OCI-LY3 (cell line): ENCODE measurements around the gene DNM3.

Source experiments
- H2AFZ ChIP-seq: fragments of 200-600, 300-600 bp; shearing (Covaris generic); 2 replicates; pipeline ENCODE4 v1.6.0; 2014; ENCODE audit warnings: antibody characterized with exemption, low read depth, low read length
- H3K27ac ChIP-seq: fragments of 200-600, 300-600 bp; sonication (generic); 2 replicates; pipeline ENCODE4 v1.5.1; 2014; ENCODE audit warnings: mild to moderate bottlenecking, low read length, moderate library complexity, mixed read lengths
- H3K27me3 ChIP-seq: fragments of 200-600, 300-600 bp; sonication (generic); 2 replicates; pipeline ENCODE4 v1.6.1; 2014; ENCODE audit warnings: low read depth, low read length, mixed read lengths
- H3K36me3 ChIP-seq: fragments of 200-600, 300-600 bp; sonication (generic); replicated peaks from 2 replicates; pipeline ENCODE3; 2014; ENCODE audit warnings: low read depth, low read length, mixed read lengths
- H3K4me1 ChIP-seq: fragments of 300-600, 200-600 bp; sonication (generic); 2 replicates; pipeline ENCODE4 v1.6.1; 2014; ENCODE audit warnings: low read length, mixed read lengths
- H3K4me2 ChIP-seq: fragments of 200-600, 300-600 bp; sonication (generic); 2 replicates; pipeline ENCODE4 v1.6.1; 2014; ENCODE audit warnings: low read length, mixed read lengths
- H3K4me3 ChIP-seq: fragments of 300-600, 200-600 bp; sonication (generic); 2 replicates; pipeline ENCODE4 v1.5.1; 2014; ENCODE audit warnings: antibody characterized with exemption, mild to moderate bottlenecking, low read length, moderate library complexity
- H3K79me2 ChIP-seq: fragments of 300-600, 200-600 bp; shearing (Covaris generic); 2 replicates; pipeline ENCODE4 v1.6.1; 2014; ENCODE audit warnings: mild to moderate bottlenecking, low read length, mixed read lengths
- H3K9ac ChIP-seq: fragments of 300-600, 200-600 bp; shearing (Covaris generic); 2 replicates; pipeline ENCODE4 v1.6.0; 2014; ENCODE audit warnings: mild to moderate bottlenecking, low read length, moderate library complexity
- H3K9me3 ChIP-seq: fragments of 200-600, 300-600 bp; shearing (Covaris generic); 2 replicates; pipeline ENCODE4 v1.6.1; 2014; ENCODE audit warnings: low read length, mixed read lengths; ENCODE audit not compliant: insufficient read depth
- H4K20me1 ChIP-seq: fragments of 200-600, 300-600 bp; sonication (generic); 2 replicates; pipeline ENCODE4 v1.6.1; 2016; ENCODE audit warnings: low read length, mixed read lengths; ENCODE audit not compliant: insufficient read depth
- EZH2phosphoT487 ChIP-seq: fragments of 200-600 bp; shearing (Covaris generic); IDR thresholded peaks from 2 replicates; pipeline ENCODE4 v1.6.1; 2018; ENCODE audit warnings: antibody characterized with exemption, mixed run types, low read depth
- TF ChIP-seq, protein P1 (sequence below): fragments of 200-600, 300-600 bp; sonication (generic); IDR thresholded peaks from 2 replicates; pipeline ENCODE4 v1.5.1; 2014; ENCODE audit warnings: antibody characterized with exemption, low read length, low read depth

The DNM3 gene

DNA sequence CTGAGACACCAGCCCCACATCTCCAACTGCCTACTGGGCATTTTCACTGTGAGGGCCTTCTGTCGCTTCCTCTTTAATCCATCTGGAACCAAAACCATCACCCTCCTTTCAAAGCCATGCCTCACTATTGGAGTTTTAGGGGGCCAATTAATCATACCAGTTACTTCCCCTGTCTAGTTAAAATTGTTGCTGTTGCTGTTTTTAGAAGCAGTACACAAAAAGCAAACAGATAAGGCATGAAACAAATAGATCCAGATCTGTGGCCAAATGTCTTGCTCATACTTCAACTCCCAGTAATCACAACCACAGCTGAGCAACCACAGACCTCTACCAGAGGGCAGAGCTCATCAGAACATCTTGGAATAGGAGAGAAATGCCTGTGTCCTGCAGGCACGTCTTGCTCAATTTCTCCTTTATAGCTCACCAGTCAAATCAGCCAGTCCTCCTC is 445.4 kb downstream of the DNM3 start:
- H3K4me1 ChIP-seq = no peaks in the 10 kb centered on the region

GRCh38 chr1:172287208-172287607 is 445.9 kb downstream of the DNM3 start:
- no peak overlapping the region for H2AFZ ChIP-seq
- no peak for TF ChIP-seq EZH2phosphoT487
- TF ChIP-seq, protein P1, sequence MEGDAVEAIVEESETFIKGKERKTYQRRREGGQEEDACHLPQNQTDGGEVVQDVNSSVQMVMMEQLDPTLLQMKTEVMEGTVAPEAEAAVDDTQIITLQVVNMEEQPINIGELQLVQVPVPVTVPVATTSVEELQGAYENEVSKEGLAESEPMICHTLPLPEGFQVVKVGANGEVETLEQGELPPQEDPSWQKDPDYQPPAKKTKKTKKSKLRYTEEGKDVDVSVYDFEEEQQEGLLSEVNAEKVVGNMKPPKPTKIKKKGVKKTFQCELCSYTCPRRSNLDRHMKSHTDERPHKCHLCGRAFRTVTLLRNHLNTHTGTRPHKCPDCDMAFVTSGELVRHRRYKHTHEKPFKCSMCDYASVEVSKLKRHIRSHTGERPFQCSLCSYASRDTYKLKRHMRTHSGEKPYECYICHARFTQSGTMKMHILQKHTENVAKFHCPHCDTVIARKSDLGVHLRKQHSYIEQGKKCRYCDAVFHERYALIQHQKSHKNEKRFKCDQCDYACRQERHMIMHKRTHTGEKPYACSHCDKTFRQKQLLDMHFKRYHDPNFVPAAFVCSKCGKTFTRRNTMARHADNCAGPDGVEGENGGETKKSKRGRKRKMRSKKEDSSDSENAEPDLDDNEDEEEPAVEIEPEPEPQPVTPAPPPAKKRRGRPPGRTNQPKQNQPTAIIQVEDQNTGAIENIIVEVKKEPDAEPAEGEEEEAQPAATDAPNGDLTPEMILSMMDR = no peak
- no peak overlapping the region for H3K4me2 ChIP-seq
- no peak overlapping the region for H3K9ac ChIP-seq
- H3K4me3 ChIP-seq = no peak overlapping the region
- H3K9me3 ChIP-seq = no peaks in the 10 kb centered on the region
- no peaks in the 10 kb centered on the region for H3K79me2 ChIP-seq
- no peaks in the 10 kb centered on the region for H3K4me1 ChIP-seq
- H3K27me3 ChIP-seq = no peaks in the 10 kb centered on the region
- no peaks in the 10 kb centered on the region for H4K20me1 ChIP-seq
- H3K27ac ChIP-seq = no peak overlapping the region
- H3K36me3 ChIP-seq = no peaks in the 10 kb centered on the region

More for the DNA sequence above, 445.4 kb downstream of the DNM3 start:
- TF ChIP-seq, protein P1 = no peak
- TF ChIP-seq EZH2phosphoT487 = no peak
- Histone ChIP-seq H3K9ac (no peak overlapping the region), H3K4me2 (no peak overlapping the region), H3K9me3 (no peaks in the 10 kb centered on the region), H3K79me2 (no peaks in the 10 kb centered on the region), H3K4me3 (no peak overlapping the region), H3K27ac (no peak overlapping the region), H3K36me3 (no peaks in the 10 kb centered on the region), H4K20me1 (no peaks in the 10 kb centered on the region), H2AFZ (no peak overlapping the region), H3K27me3 (no peaks in the 10 kb centered on the region)

DNA sequence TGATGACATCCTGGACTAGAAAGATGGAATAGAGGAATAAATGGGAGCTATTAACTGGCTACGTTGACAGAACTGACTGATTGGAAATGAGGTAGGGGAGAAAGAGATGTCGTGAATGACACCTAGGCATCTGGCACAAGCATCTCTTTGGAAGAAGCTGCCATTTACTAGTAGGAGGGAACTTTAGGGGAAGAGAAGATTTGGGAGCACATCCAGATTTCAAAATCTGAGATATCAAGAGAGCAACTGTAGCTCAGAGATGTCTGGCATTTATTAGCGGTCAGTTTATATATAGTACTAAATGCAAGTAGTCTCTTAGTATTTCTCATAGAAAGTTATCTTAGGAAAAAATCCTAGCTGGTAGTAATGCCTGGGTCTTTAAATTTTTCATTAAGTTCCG is 447.3 kb downstream of the DNM3 start:
- Histone ChIP-seq H3K79me2 (no peaks in the 10 kb centered on the region), H3K4me3 (no peak overlapping the region), H3K36me3 (no peaks in the 10 kb centered on the region), H3K4me2 (no peak overlapping the region), H3K9me3 (no peaks in the 10 kb centered on the region), H3K4me1 (no peaks in the 10 kb centered on the region), H3K27ac (no peak overlapping the region), H4K20me1 (no peaks in the 10 kb centered on the region), H2AFZ (no peak overlapping the region), H3K27me3 (no peaks in the 10 kb centered on the region), H3K9ac (no peak overlapping the region)
- TF ChIP-seq, protein P1 = no peak
- no peak for TF ChIP-seq EZH2phosphoT487

GRCh38 chr1:172289448-172289847 is 448.1 kb downstream of the DNM3 start:
- H3K9me3 ChIP-seq = no peaks in the 10 kb centered on the region
- H3K27ac ChIP-seq = no peak overlapping the region
- H3K9ac ChIP-seq = no peak overlapping the region
- no peaks in the 10 kb centered on the region for H3K27me3 ChIP-seq
- no peaks in the 10 kb centered on the region for H3K4me1 ChIP-seq
- H2AFZ ChIP-seq = no peak overlapping the region
- no peak for TF ChIP-seq EZH2phosphoT487
- TF ChIP-seq, protein P1 = no peak
- H3K4me2 ChIP-seq = no peak overlapping the region
- H3K4me3 ChIP-seq = no peak overlapping the region
- no peaks in the 10 kb centered on the region for H4K20me1 ChIP-seq
- H3K36me3 ChIP-seq = no peaks in the 10 kb centered on the region
- H3K79me2 ChIP-seq = no peaks in the 10 kb centered on the region
